Testis (tissue), 3 donors: ENCODE data around the gene EYS. TPM values are rescaled to one million over a fixed set of nuclear protein-coding genes. Genes with fewer than 3 reads are reported as not detected.

Experiments
- DNase-seq: peaks from one replicate; pipeline ENCODE4 v3.0.0-alpha.2; 2019
- H3K27ac ChIP-seq, 2 donors: fragments of 200-600 bp; sonication (generic); one replicate each; pipeline ENCODE4 v1.5.1; 2019
- H3K27me3 ChIP-seq: fragments of 200-600 bp; sonication (generic); one replicate; pipeline ENCODE4 v1.5.1; 2019
- H3K36me3 ChIP-seq: fragments of 200-600 bp; sonication (generic); one replicate; pipeline ENCODE4 v1.5.1; 2017; ENCODE audit warnings: low read depth; ENCODE audit errors: missing control alignments
- H3K4me1 ChIP-seq: fragments of 200-600 bp; sonication (generic); one replicate; pipeline ENCODE4 v1.5.1; 2019
- H3K4me3 ChIP-seq, 2 donors: fragments of 200-600 bp; sonication (generic); one replicate each; pipeline ENCODE4 v1.5.1; 2017 to 2019
- H3K9me3 ChIP-seq: fragments of 200-600 bp; sonication (generic); one replicate; pipeline ENCODE4 v1.5.1; 2017
- CTCF ChIP-seq, 3 experiments: fragments of 450-650 bp in 2 of 3; fragments of 200-600 bp in 1 of 3; sonication (generic) in 1 of 3; IDR thresholded peaks; one replicate each; pipeline ENCODE4 v1.5.1; 2016 to 2019; ENCODE audit warnings: antibody characterized with exemption in 3 of 3, mild to moderate bottlenecking in 2 of 3, moderate library complexity in 1 of 3
- POLR2A ChIP-seq: fragments of 450-650 bp; IDR thresholded peaks from one replicate; pipeline ENCODE4 v1.6.1; 2017; ENCODE audit warnings: antibody characterized with exemption, mild to moderate bottlenecking, moderate library complexity
- WGBS, 2 donors: methylation state at CpG; one replicate each; pipeline ENCODE4 v1.1.5; 2018; 5-methylcytosine and 5-hydroxymethylcytosine counted together
- intact Hi-C: fragments of 100-400 bp; cut with DNase I; formaldehyde crosslinking; loops from one replicate; pipeline ENCODE4 v1.15.1; 2023; ENCODE audit warnings: low total_unique reads
- polyA plus RNA-seq: library from polyadenylated mRNA; stranded (reverse); fragments of 350-450 nt; fragmentation: Illumina TruSeq; extraction: RNeasy Lipid Tissue Mini Kit (QIAGEN cat#74804); gene quantifications from one replicate; pipeline ENCODE4 v1.2.3, GENCODE V29; 2014; ENCODE audit warnings: low read depth, low replicate concordance; ENCODE audit not compliant: insufficient read depth
- total RNA-seq, 2 donors: library from RNA; depleted of rRNA; stranded (reverse); fragments of >200 nt; gene quantifications; one replicate each; pipeline ENCODE4 v1.2.3, GENCODE V29; 2016

EYS gene
- total and polyA plus RNA-seq, 3 donors from 2014 or later = 1.3 to 2.8 (median 2.6) TPM

- Histone ChIP-seq H3K4me1 (no peaks in the 10 kb centered on the region), H3K27ac (no peak overlapping the region), H3K36me3 (no peaks in the 10 kb centered on the region), H3K4me3 (no peak overlapping the region), H3K27me3 (no peaks in the 10 kb centered on the region), H3K9me3 (no peaks in the 10 kb centered on the region)
- intact Hi-C loops = no loop called here
- WGBS, 2 donors = 68 to 97% methylated on average over 1 of the region's 1 CpG
- no peak for DNase-seq
- no peak for TF ChIP-seq CTCF (IDR thresholded peaks at IDR 0.05)
- TF ChIP-seq POLR2A = no peak
These were observed 5.7 kb downstream of the EYS start for GRCh38 chr6:65701325-65701724.

GRCh38 chr6:65700561-65700960, 6.5 kb downstream of the EYS start:
- TF ChIP-seq CTCF (IDR thresholded peaks at IDR 0.05) = no peak
- TF ChIP-seq POLR2A = no peak
- Histone ChIP-seq H3K27me3 (no peaks in the 10 kb centered on the region), H3K27ac (no peak overlapping the region), H3K4me3 (no peak overlapping the region), H3K9me3 (no peaks in the 10 kb centered on the region), H3K4me1 (no peaks in the 10 kb centered on the region), H3K36me3 (no peaks in the 10 kb centered on the region)
- DNase-seq = no peak
- WGBS, 2 donors = 68 to 84% methylated on average over 4 of the region's 4 CpGs
- intact Hi-C loops = no loop called here

GRCh38 chr6:65692109-65692508, 14.9 kb downstream of the EYS start:
- Histone ChIP-seq H3K4me1 (no peaks in the 10 kb centered on the region), H3K9me3 (no peaks in the 10 kb centered on the region), H3K27ac (no peak overlapping the region), H3K4me3 (no peak overlapping the region), H3K36me3 (no peaks in the 10 kb centered on the region), H3K27me3 (no peaks in the 10 kb centered on the region)
- 84 to 90% methylated on average over 3 of the region's 3 CpGs for WGBS, 2 donors
- no peak for DNase-seq
- intact Hi-C loops = no loop called here
- TF ChIP-seq CTCF (IDR thresholded peaks at IDR 0.05) (no peak), POLR2A (no peak)

GRCh38 chr6:65680232-65680631, 26.8 kb downstream of the EYS start:
- Histone ChIP-seq H3K27me3 (no peaks in the 10 kb centered on the region), H3K4me3 (no peak overlapping the region), H3K9me3 (no peaks in the 10 kb centered on the region), H3K4me1 (no peaks in the 10 kb centered on the region), H3K27ac (no peak overlapping the region), H3K36me3 (no peaks in the 10 kb centered on the region)
- intact Hi-C loops = no loop called here
- DNase-seq = no peak
- TF ChIP-seq CTCF (IDR thresholded peaks at IDR 0.05) (no peak), POLR2A (no peak)

GRCh38 chr6:65671922-65672321, 35.1 kb downstream of the EYS start:
- no peak for DNase-seq
- no peak for TF ChIP-seq CTCF (IDR thresholded peaks at IDR 0.05)
- no peak for TF ChIP-seq POLR2A
- no peaks in the 10 kb centered on the region for H3K4me1 ChIP-seq
- H3K27me3 ChIP-seq = no peaks in the 10 kb centered on the region
- intact Hi-C loops = no loop called here
- no peak overlapping the region for H3K4me3 ChIP-seq
- H3K36me3 ChIP-seq = no peaks in the 10 kb centered on the region
- H3K27ac ChIP-seq = no peak overlapping the region
- no peaks in the 10 kb centered on the region for H3K9me3 ChIP-seq
- WGBS, 2 donors = 85 to 90% methylated on average over 1 of the region's 1 CpG
